GDM1 (cell line): ENCODE results near the gene MS4A6A.

Experiments used
- DNase-seq: peaks from one replicate; lab custom pipeline; 2025; lab: John Stamatoyannopoulos, UW

Gene MS4A6A

GRCh38 chr11:60128376-60128775 lies 54.5 kb downstream of the MS4A6A start:
- no peak for DNase-seq

GRCh38 chr11:60127311-60127811 lies 55.5 kb downstream of the MS4A6A start:
- no peak for DNase-seq

GRCh38 chr11:60125956-60126585 lies 56.8 kb downstream of the MS4A6A start:
- DNase-seq = no peak

- DNase-seq = no peak
Measured at GRCh38 chr11:60124802-60125432, 58.0 kb downstream of the MS4A6A start.
